Measurements from ENCODE around the gene PRSS16.

Gene PRSS16

DNA sequence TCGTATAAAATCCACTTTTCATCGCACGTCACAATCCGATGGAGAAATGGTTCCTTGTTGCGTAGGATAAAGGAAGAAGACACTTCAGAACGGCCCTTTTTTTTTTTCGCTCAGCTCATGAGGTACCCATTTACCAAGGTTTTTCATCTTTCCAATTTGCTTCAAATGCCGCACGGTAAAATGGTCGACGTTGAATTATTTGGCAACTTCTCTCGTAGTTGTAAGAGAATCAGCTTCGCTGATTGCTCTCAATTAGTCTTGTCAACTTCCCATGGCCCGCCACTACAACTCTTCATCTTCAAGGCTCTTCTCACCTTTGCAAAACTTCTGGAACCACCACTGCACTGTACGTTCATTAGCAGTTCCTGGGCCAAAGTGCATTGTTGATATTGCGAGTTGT lies 35.8 kb downstream of the PRSS16 start:
- H3K4me3 ChIP-seq (ENCODE audit: low read depth, low read length): no peak overlapping the region
- TF ChIP-seq CTCF (IDR thresholded peaks at IDR 0.05; ENCODE audit: low read depth, low read length): no peak
- in situ Hi-C loops (cut with HindIII; ENCODE audit: low sequenced_read_pairs): no loop called here
- DNase-seq (ENCODE audit: low read depth, low spot score): no peak

DNA sequence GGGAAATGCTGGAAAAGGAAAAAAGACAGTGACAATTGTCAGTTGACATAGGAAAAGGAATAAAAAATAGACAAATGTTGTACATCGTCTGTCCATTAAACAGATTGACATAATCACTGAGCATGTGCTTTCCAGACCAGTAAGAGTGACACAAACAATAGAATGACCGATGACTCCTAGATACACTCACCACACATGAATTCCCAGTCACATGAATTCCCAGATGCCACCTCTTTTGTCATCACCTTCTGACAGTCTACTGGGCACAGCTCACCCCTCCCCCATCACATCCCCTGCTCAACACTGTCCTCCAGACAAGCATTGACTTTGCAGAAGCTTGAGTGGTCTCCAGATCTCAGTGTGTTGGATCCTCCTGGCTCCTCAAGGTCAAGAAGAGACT lies 38.6 kb downstream of the PRSS16 start:
- no peak for DNase-seq (ENCODE audit: low read depth, low spot score)
- no peak for TF ChIP-seq CTCF (IDR thresholded peaks at IDR 0.05; ENCODE audit: low read depth, low read length)
- H3K4me3 ChIP-seq (ENCODE audit: low read depth, low read length): no peak overlapping the region
- in situ Hi-C loops (cut with HindIII; ENCODE audit: low sequenced_read_pairs): no loop called here

DNA sequence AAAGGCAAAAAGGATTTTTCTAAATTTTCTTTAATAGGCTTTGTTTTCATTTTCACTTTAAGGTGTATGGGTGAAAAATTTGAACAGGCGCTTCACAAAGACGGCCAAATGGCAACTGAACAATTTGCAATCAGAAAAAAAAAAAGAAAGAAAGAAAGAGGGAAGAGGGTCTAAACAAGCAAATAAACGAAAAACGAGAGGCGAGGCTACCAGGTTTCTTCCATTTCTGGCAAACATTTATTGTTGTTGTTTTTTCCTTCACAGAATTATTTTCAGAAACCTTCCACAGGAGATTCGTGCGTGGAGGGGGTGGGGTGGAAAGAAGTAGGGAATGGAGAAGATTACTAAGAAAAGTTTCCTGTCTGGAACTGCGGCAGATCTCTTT lies 40.2 kb downstream of the PRSS16 start:
- no peak overlapping the region for H3K4me3 ChIP-seq (ENCODE audit: low read depth, low read length)
- DNase-seq (ENCODE audit: low read depth, low spot score): no peak
- TF ChIP-seq CTCF (IDR thresholded peaks at IDR 0.05; ENCODE audit: low read depth, low read length): no peak
- in situ Hi-C loops (cut with HindIII; ENCODE audit: low sequenced_read_pairs): no loop called here

DNA sequence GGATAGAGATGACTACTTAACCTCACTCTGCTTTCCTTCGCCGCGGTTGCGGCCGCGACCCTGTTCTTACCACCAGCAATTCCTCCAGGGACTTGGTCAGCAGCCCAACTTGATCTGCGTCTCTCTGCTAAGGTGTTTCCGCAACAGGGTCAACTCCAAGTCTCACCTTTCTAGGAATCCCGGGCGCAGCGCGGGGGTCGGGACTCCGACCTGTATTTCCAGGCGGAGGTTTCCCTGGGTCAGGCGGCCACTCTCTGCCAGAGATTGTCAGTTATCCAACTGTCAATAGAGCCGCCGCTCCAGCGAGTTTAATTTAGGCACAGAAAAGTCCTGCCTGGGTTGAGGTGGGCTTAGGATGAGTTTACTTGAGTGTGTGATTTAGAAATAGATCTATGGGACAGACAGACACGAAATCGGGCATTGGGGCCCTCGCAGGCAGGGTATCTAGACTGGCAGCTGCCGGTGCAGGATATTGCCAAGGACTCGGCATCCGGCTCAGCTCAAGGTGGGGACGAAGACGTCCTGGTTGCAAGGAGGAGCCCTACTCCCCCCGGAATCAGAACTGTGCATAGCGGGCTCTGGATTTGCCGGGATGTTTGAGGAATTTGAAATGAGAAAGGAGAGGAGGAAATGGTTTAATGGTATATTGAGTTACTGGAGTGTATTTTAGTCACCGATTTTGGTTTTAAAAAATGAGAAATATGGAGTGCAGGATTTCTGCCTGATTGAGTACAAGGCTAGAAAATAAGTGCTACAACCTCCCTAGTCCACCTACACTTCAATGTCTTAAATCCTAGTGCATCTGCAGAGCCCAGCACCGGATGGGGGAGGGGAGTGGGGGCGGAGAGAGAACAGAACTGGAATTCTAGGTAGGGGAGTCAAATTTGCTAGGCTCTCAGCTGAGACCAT lies 40.9 kb downstream of the PRSS16 start:
- in situ Hi-C loops (cut with HindIII; ENCODE audit: low sequenced_read_pairs): no loop called here
- DNase-seq (ENCODE audit: low read depth, low spot score): no peak
- H3K4me3 ChIP-seq (ENCODE audit: low read depth, low read length): peak overlapping the region; percentile 8
- no peak for TF ChIP-seq CTCF (IDR thresholded peaks at IDR 0.05; ENCODE audit: low read depth, low read length)

DNA sequence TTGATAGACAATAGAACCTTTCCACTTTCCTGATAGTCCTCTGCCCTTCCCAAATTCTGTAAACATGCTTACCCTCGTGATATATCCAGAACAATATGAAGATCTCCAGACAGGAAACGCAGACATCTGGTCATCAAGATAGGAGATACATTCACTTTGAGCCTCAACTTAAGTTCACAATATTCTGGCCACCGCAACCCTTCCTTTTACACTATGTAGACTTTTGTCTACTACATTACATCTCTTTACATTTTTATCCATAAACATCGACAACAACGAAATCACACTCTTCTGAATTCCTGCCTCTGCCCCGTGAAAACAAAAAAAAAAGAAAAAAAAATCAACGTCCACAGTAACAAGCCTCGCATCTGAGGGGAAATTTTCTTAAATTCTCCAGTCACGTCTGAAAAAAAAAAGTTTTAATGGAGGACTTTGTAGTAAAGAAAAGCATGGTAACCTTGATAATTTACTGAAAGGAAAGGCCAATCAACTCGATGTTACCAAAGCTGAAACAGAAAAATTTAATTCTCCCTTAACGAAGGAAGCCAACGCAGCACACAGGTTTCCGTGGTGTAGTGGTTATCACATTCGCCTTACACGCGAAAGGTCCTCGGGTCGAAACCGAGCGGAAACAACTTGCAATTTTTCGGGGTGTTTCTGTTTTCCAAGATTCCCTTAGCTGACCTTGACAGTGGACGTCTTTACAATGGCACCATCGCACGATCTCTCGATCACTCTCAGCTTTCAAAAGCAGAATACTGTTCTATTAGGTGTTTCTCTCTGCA lies 42.8 kb downstream of the PRSS16 start:
- no peak for TF ChIP-seq CTCF (IDR thresholded peaks at IDR 0.05; ENCODE audit: low read depth, low read length)
- DNase-seq (ENCODE audit: low read depth, low spot score): no peak
- no peak overlapping the region for H3K4me3 ChIP-seq (ENCODE audit: low read depth, low read length)
- in situ Hi-C loops (cut with HindIII; ENCODE audit: low sequenced_read_pairs): no loop called here

DNA sequence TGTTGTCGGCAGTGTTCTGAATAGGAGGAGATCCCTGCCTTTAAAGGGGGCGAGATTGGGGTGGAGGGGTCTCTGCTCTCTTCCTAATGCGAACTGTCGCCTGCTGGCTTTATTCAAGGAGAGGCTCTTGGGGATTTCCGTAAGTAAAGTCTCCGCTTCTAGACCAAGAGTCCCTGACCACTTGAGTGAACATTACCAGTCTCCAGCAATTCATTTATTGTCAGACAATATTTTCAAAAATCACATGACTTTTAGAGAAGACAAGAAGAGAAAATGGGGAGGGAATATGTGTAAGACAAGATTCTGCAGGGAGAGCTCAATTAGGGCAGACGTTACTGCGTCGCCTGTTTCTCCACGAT lies 43.3 kb downstream of the PRSS16 start:
- DNase-seq (ENCODE audit: low read depth, low spot score): no peak
- no peak for TF ChIP-seq CTCF (IDR thresholded peaks at IDR 0.05; ENCODE audit: low read depth, low read length)
- H3K4me3 ChIP-seq (ENCODE audit: low read depth, low read length): no peak overlapping the region
- in situ Hi-C loops (cut with HindIII; ENCODE audit: low sequenced_read_pairs): no loop called here
